H1 (cell line): ENCODE results near the gene ELFN1. TPM values are rescaled to one million over a fixed set of nuclear protein-coding genes. Genes with fewer than 3 reads are reported as not detected.

Experiments used
- CTCF ChIA-PET: fragments of 300-600 bp; sonication (Branson Sonifier 250); formaldehyde crosslinking; loops from one replicate; lab custom pipeline; 2021; ENCODE audit not compliant: partially characterized antibody; lab: Charles Lee
- POLR2A ChIA-PET: fragments of 300-600 bp; sonication (Branson Sonifier 250); formaldehyde crosslinking; loops from one replicate; lab custom pipeline; 2021; ENCODE audit warnings: inconsistent platforms; ENCODE audit not compliant: partially characterized antibody; lab: Charles Lee
- DNase-seq, 2 experiments: peaks; one replicate each; pipeline versions ENCODE4 v3.0.0 to v3.0.0-alpha.2; 2010 to 2022; ENCODE audit warnings: low spot score in 2 of 2, low read depth in 1 of 2, mixed read lengths in 1 of 2
- FAIRE-seq: peaks from 2 replicates; lab custom pipeline; 2011; peaks lifted over from hg19 to GRCh38; lab: Jason Lieb, UNC
- H2AFZ ChIP-seq: 2 replicates; pipeline ENCODE4 v1.8.1; 2012; ENCODE audit warnings: low read length, inconsistent platforms
- H2AK5ac ChIP-seq: 2 replicates; pipeline ENCODE4 v1.6.1; 2013; ENCODE audit warnings: low read depth, low read length
- H2BK120ac ChIP-seq: replicated peaks from 2 replicates; pipeline ENCODE3; 2013; ENCODE audit warnings: low read depth, low read length, inconsistent platforms
- H2BK12ac ChIP-seq: 2 replicates; pipeline ENCODE4 v1.6.1; 2013; ENCODE audit warnings: low read depth, low read length
- H2BK15ac ChIP-seq: 2 replicates; pipeline ENCODE4 v1.6.1; 2013; ENCODE audit warnings: low read length
- H2BK20ac ChIP-seq: 2 replicates; pipeline ENCODE4 v1.6.1; 2013; ENCODE audit warnings: low read length
- H2BK5ac ChIP-seq: 2 replicates; pipeline ENCODE4 v1.6.1; 2013; ENCODE audit warnings: low read depth, low read length
- H3K14ac ChIP-seq: 2 replicates; pipeline ENCODE4 v1.6.1; 2013; ENCODE audit warnings: inconsistent platforms; ENCODE audit not compliant: insufficient read length
- H3K18ac ChIP-seq: 2 replicates; pipeline ENCODE4 v1.6.1; 2013; ENCODE audit warnings: low read length; ENCODE audit errors: extremely low read depth
- H3K23ac ChIP-seq: 2 replicates; pipeline ENCODE4 v1.6.1; 2013; ENCODE audit warnings: inconsistent platforms; ENCODE audit not compliant: insufficient read length
- H3K23me2 ChIP-seq: 2 replicates; pipeline ENCODE4 v1.6.1; 2013; ENCODE audit warnings: low read depth, low read length
- H3K27ac ChIP-seq: 2 replicates; pipeline ENCODE4 v1.6.1; 2011; ENCODE audit warnings: low read depth, low read length, inconsistent platforms
- H3K27me3 ChIP-seq, 4 experiments: replicated peaks in 1 of 4; 1 replicate in 1 of 4; 2 replicates in 3 of 4; pipeline versions ENCODE4 v1.6.1 to v1.8.1; 2011 to 2013; ENCODE audit warnings: low read length in 3 of 4, mild to moderate bottlenecking in 3 of 4, inconsistent platforms in 2 of 4, mixed read lengths in 2 of 4, moderate library complexity in 1 of 4; ENCODE audit not compliant: control insufficient read depth in 3 of 4, insufficient read depth in 3 of 4; ENCODE audit errors: extremely low read depth in 1 of 4
- H3K36me3 ChIP-seq, 4 experiments: 2 replicates each; pipeline versions ENCODE4 v1.6.1 to v1.8.1; 2011 to 2013; ENCODE audit warnings: mild to moderate bottlenecking in 4 of 4, low read length in 3 of 4, moderate library complexity in 2 of 4, control low read depth in 1 of 4, inconsistent platforms in 1 of 4; ENCODE audit not compliant: insufficient read depth in 4 of 4, control insufficient read depth in 2 of 4
- H3K4ac ChIP-seq: replicated peaks from 2 replicates; pipeline ENCODE3; 2013; ENCODE audit warnings: low read length, low read depth, mixed read lengths, inconsistent platforms; ENCODE audit not compliant: insufficient read length
- H3K4me1 ChIP-seq, 4 experiments: replicated peaks in 1 of 4; 1 replicate in 1 of 4; 2 replicates in 3 of 4; pipeline versions ENCODE4 v1.6.1 to v1.8.1; 2011 to 2013; ENCODE audit warnings: low read length in 3 of 4, inconsistent platforms in 2 of 4, mixed read lengths in 1 of 4; ENCODE audit not compliant: insufficient read depth in 4 of 4, control insufficient read depth in 3 of 4
- H3K4me2 ChIP-seq, 2 experiments: 2 replicates each; pipeline versions ENCODE4 v1.6.1 to v1.8.1; 2011 to 2013; ENCODE audit warnings: low read depth in 2 of 2, low read length in 2 of 2, control low read depth in 1 of 2, inconsistent platforms in 1 of 2, mild to moderate bottlenecking in 1 of 2; ENCODE audit not compliant: insufficient read depth in 1 of 2
- H3K4me3 ChIP-seq, 4 experiments: fragments of 200-600, 300-600 bp in 1 of 4; sonication (generic), shearing (Covaris generic), sonication (Bioruptor Twin) in 1 of 4; 2 replicates each; pipeline versions ENCODE4 v1.5.1 to v1.8.1; 2011 to 2016; ENCODE audit warnings: low read length in 4 of 4, low read depth in 3 of 4, control low read depth in 2 of 4, inconsistent platforms in 2 of 4, mild to moderate bottlenecking in 2 of 4, mixed read lengths in 1 of 4, moderate library complexity in 1 of 4; ENCODE audit not compliant: insufficient read depth in 2 of 4; ENCODE audit errors: extremely low read depth in 1 of 4
- H3K56ac ChIP-seq: replicated peaks from 2 replicates; pipeline ENCODE3; 2013; ENCODE audit warnings: low read depth, mild to moderate bottlenecking, mixed read lengths, low read length, inconsistent platforms; ENCODE audit not compliant: insufficient read length
- H3K79me1 ChIP-seq: 2 replicates; pipeline ENCODE4 v1.6.1; 2013; ENCODE audit warnings: low read depth, low read length, control low read depth
- H3K79me2 ChIP-seq, 2 experiments: 2 replicates each; pipeline versions ENCODE4 v1.6.1 to v1.8.1; 2012 to 2013; ENCODE audit warnings: low read length in 2 of 2, mild to moderate bottlenecking in 2 of 2, inconsistent platforms in 1 of 2; ENCODE audit not compliant: insufficient read depth in 2 of 2, control insufficient read depth in 1 of 2
- H3K9ac ChIP-seq, 4 experiments: replicated peaks in 1 of 4; 1 replicate in 1 of 4; 2 replicates in 3 of 4; pipeline versions ENCODE4 v1.6.1 to v1.8.1; 2011 to 2013; ENCODE audit warnings: low read depth in 3 of 4, low read length in 3 of 4, control low read depth in 2 of 4, mild to moderate bottlenecking in 2 of 4, moderate library complexity in 2 of 4, inconsistent platforms in 1 of 4; ENCODE audit errors: extremely low read depth in 1 of 4
- H3K9me3 ChIP-seq, 2 experiments: 2 replicates each; pipeline versions ENCODE4 v1.6.1 to v1.8.1; 2012 to 2013; ENCODE audit warnings: mild to moderate bottlenecking in 2 of 2, moderate library complexity in 2 of 2, control low read depth in 1 of 2, inconsistent platforms in 1 of 2, low read depth in 1 of 2, low read length in 1 of 2, mixed read lengths in 1 of 2; ENCODE audit not compliant: insufficient read depth in 2 of 2
- H4K20me1 ChIP-seq, 2 experiments: replicated peaks in 1 of 2; 2 replicates each; pipeline versions ENCODE3 to v1.8.1; 2011 to 2013; ENCODE audit warnings: inconsistent platforms in 2 of 2, low read length in 2 of 2, mild to moderate bottlenecking in 1 of 2; ENCODE audit not compliant: insufficient read depth in 2 of 2, control insufficient read depth in 1 of 2
- H4K5ac ChIP-seq: 2 replicates; pipeline ENCODE4 v1.6.1; 2013; ENCODE audit warnings: low read length, low read depth, mixed read lengths, inconsistent platforms; ENCODE audit not compliant: insufficient read length
- H4K8ac ChIP-seq: 2 replicates; pipeline ENCODE4 v1.8.0; 2013; ENCODE audit warnings: mild to moderate bottlenecking, moderate library complexity, low read length, inconsistent platforms; ENCODE audit not compliant: insufficient read depth; ENCODE audit errors: extremely low read depth
- H4K91ac ChIP-seq: replicated peaks from 2 replicates; pipeline ENCODE3; 2013; ENCODE audit warnings: low read length, mixed read lengths, inconsistent platforms; ENCODE audit not compliant: insufficient read length
- ATF3 ChIP-seq: IDR thresholded peaks from 2 replicates; pipeline ENCODE4 v1.6.1; 2011; ENCODE audit warnings: low read depth, mild to moderate bottlenecking, low read length; ENCODE audit not compliant: insufficient read depth
- CTCF ChIP-seq, 3 experiments: IDR thresholded peaks; 1 replicate in 2 of 3; 2 replicates in 1 of 3; pipeline versions ENCODE4 v1.5.1 to v1.6.1; 2011; ENCODE audit warnings: low read length in 3 of 3, mild to moderate bottlenecking in 3 of 3, inconsistent platforms in 2 of 3, low read depth in 1 of 3, moderate library complexity in 1 of 3; ENCODE audit not compliant: insufficient read depth in 1 of 3; ENCODE audit errors: control extremely low read depth in 1 of 3
- KDM4A ChIP-seq: IDR thresholded peaks from one replicate; pipeline ENCODE4 v1.7.1; 2012; ENCODE audit warnings: low read depth, mild to moderate bottlenecking, moderate library complexity, low read length, inconsistent platforms; ENCODE audit not compliant: severe bottlenecking
- RAD21 ChIP-seq, 2 experiments: IDR thresholded peaks in 1 of 2; conservative IDR thresholded peaks in 1 of 2; 2 replicates each; pipeline ENCODE4 v1.6.1; 2011; ENCODE audit warnings: low read depth in 2 of 2, low read length in 2 of 2, improper control_type of control experiment in 1 of 2, inconsistent platforms in 1 of 2, mild to moderate bottlenecking in 1 of 2, moderate library complexity in 1 of 2
- RFX5 ChIP-seq: IDR thresholded peaks from 2 replicates; pipeline ENCODE4 v1.6.1; 2011; ENCODE audit warnings: low read depth, low read length, improper control_type of control experiment, borderline replicate concordance
- SIRT6 ChIP-seq: IDR thresholded peaks from one replicate; pipeline ENCODE4 v1.7.1; 2012; ENCODE audit warnings: low read length, inconsistent platforms
- WGBS, 2 experiments: shearing (Covaris generic) in 1 of 2; methylation state at CpG; one replicate each; pipeline versions ENCODE4 v1.1.6 to v1.1.7; 2013 to 2015; ENCODE audit warnings: low lambda C conversion rate in 2 of 2, mixed read lengths in 2 of 2, inconsistent platforms in 1 of 2, low coverage in 1 of 2, missing lambda C conversion rate in 1 of 2; ENCODE audit not compliant: insufficient replicate concordance in 2 of 2, insufficient coverage in 1 of 2, insufficient read length in 1 of 2; ENCODE audit errors: extremely low coverage in 1 of 2, missing lambda C conversion rate in 1 of 2; 5-methylcytosine and 5-hydroxymethylcytosine counted together
- polyA plus RNA-seq, 7 experiments: library from polyadenylated mRNA; depleted of rRNA in 3 of 7; stranded (reverse) in 5 of 7; unstranded in 2 of 7; fragments of >200 nt in 5 of 7; fragments of 200-250 nt in 2 of 7; gene quantifications; 1 replicate in 5 of 7; 2 replicates in 1 of 7; 4 replicates in 1 of 7; pipeline versions ENCODE4 v1.2.1 to v1.2.3, GENCODE V29; 2011 to 2013; ENCODE audit warnings: missing spikeins in 2 of 7, mixed read lengths in 2 of 7
- total RNA-seq: library from RNA; stranded (reverse); fragmentation: NEBNext Ultra II Directional; extraction: Animal tissue kit (Norgen Biotek cat#: 25700); gene quantifications from 2 replicates; pipeline ENCODE4 v1.2.1, GENCODE V29; 2021

The ELFN1 gene
- total and polyA plus RNA-seq, 2 of the 8 experiments (the other 6 are each of a cell fraction or from before 2014, with no cell fraction given): 2.0 to 4.5 TPM

- no peak overlapping the region for H3K56ac ChIP-seq
- H3K23me2 ChIP-seq: peaks cover 5% of the 10 kb centered on the region; the same call in 1 of the 2 replicates
- H3K9ac ChIP-seq: no peak overlapping the region
- DNase-seq: no peak
- H3K4me3 ChIP-seq: no peak overlapping the region
- no peak overlapping the region for H4K5ac ChIP-seq
- peaks cover 0 to 3% of the 10 kb centered on the region in 2 experiments for H4K20me1 ChIP-seq
- 0 out of 2 replicates have a peak overlapping the region, but pooled peaks have one; percentile 27 for H2BK12ac ChIP-seq
- H3K27ac ChIP-seq: no peak overlapping the region
- H3K14ac ChIP-seq: no peak overlapping the region
- CTCF ChIA-PET: interaction anchor here (0.6 to 7.3 kb wide), 28 partner anchors 12 to 451 kb away, joined by 3 to 65 read pairs (median 4); no protein-coding TSS in a partner anchor
- no peak overlapping the region for H2BK5ac ChIP-seq
- no peak overlapping the region for H4K91ac ChIP-seq
- no peak overlapping the region for H3K23ac ChIP-seq
- 89% methylated on average over 15 of the region's 15 CpGs; no CpG with 5 or more reads in 1 of the 2 experiments for WGBS, 2 experiments
- peaks cover 6 to 16% (median 8%) of the 10 kb centered on the region in 4 experiments; a peak in 6 of 7 replicates for H3K4me1 ChIP-seq
- peaks cover 0 to 10% (median 4%) of the 10 kb centered on the region in 4 experiments; a peak in 4 of 7 replicates for H3K27me3 ChIP-seq
- no peak overlapping the region for H4K8ac ChIP-seq
- no peak overlapping the region for H2BK20ac ChIP-seq
- no peak overlapping the region for H2BK15ac ChIP-seq
- H2AFZ ChIP-seq: no peak overlapping the region
- H2BK120ac ChIP-seq: no peak overlapping the region
- no peak overlapping the region for H3K18ac ChIP-seq
- H3K36me3 ChIP-seq: no peaks in the 10 kb centered on the region
- no peak overlapping the region for H3K4me2 ChIP-seq
- no peak for FAIRE-seq
- no peak overlapping the region for H2AK5ac ChIP-seq
- H3K79me1 ChIP-seq: no peaks in the 10 kb centered on the region
- H3K4ac ChIP-seq: no peak overlapping the region
- H3K9me3 ChIP-seq: peaks cover 3 to 7% of the 10 kb centered on the region in 2 experiments; a peak in 3 of 4 replicates
- no peaks in the 10 kb centered on the region for H3K79me2 ChIP-seq
- peak; percentile 62 to 67 for TF ChIP-seq RAD21 (IDR thresholded peaks at IDR 0.05 in 1 of 2, conservative IDR thresholded peaks at IDR 0.05 in 1 of 2; ENCODE audit: low read depth in 2 of 2, low read length in 2 of 2)
- no peak for TF ChIP-seq KDM4A
- no peak for TF ChIP-seq SIRT6
- peak; percentile 63 to 81 (median 70) for TF ChIP-seq CTCF (IDR thresholded peaks at IDR 0.05; ENCODE audit: control extremely low read depth in 1 of 3, insufficient read depth in 1 of 3, low read depth in 1 of 3, low read length in 3 of 3)
- no peak for TF ChIP-seq ATF3
- TF ChIP-seq RFX5: no peak
- POLR2A ChIA-PET: interaction anchor here (0.8 kb wide), 1 partner anchor 95 kb away, joined by 3 read pairs; no protein-coding TSS in a partner anchor
These were observed 88.2 kb downstream of the ELFN1 start for GRCh38 chr7:1758028-1758858.
